Fibroblast of pulmonary artery (primary cell): ENCODE results near the gene EFR3B.
"Not testable (repeated sequence)": the region's sequence is repeated elsewhere in the genome, so short reads cannot be mapped to it uniquely, and the experiment has no call there.

Source experiments
- DNase-seq: peaks from one replicate; pipeline ENCODE4 v3.0.0-alpha.2; 2010; ENCODE audit warnings: low read depth
- H3K4me3 ChIP-seq: replicated peaks from 2 replicates; pipeline ENCODE4 v1.5.1; 2011; ENCODE audit warnings: low read depth, mild to moderate bottlenecking, control low read depth, low read length, moderate library complexity
- CTCF ChIP-seq: IDR thresholded peaks from 2 replicates; pipeline ENCODE4 v1.5.1; 2011; ENCODE audit warnings: mild to moderate bottlenecking, control low read depth, low read length, inconsistent platforms; ENCODE audit errors: missing control alignments

EFR3B gene

GRCh38 chr2:25001325-25001637, 40.6 kb upstream of the EFR3B start:
- no peak for TF ChIP-seq CTCF
- H3K4me3 ChIP-seq, result no peak overlapping the region
- no peak for DNase-seq

- no peak overlapping the region for H3K4me3 ChIP-seq
- no peak for DNase-seq
- TF ChIP-seq CTCF, result no peak
Measured at GRCh38 chr2:25002066-25002465, 39.8 kb upstream of the EFR3B start.

GRCh38 chr2:25009954-25010353, 31.9 kb upstream of the EFR3B start:
- no peak overlapping the region for H3K4me3 ChIP-seq
- DNase-seq, result no peak
- no peak for TF ChIP-seq CTCF

- H3K4me3 ChIP-seq, DNase-seq: not testable (repeated sequence)
Measured at GRCh38 chr2:25011342-25011741, 30.5 kb upstream of the EFR3B start.

- TF ChIP-seq CTCF, result no peak
- no peak overlapping the region for H3K4me3 ChIP-seq
- no peak for DNase-seq
Measured at GRCh38 chr2:25014631-25015030, 27.2 kb upstream of the EFR3B start.

- H3K4me3 ChIP-seq, result no peak overlapping the region
- TF ChIP-seq CTCF, result no peak
- no peak for DNase-seq
Measured at GRCh38 chr2:25018681-25019080, 23.2 kb upstream of the EFR3B start.

- no peak for DNase-seq
- no peak overlapping the region for H3K4me3 ChIP-seq
- no peak for TF ChIP-seq CTCF
Measured at GRCh38 chr2:25021791-25022362, 20.0 kb upstream of the EFR3B start.
